H9 (cell line): Measurements from ENCODE around the gene ZRANB3. TPM values are rescaled to one million over a fixed set of nuclear protein-coding genes. Genes with fewer than 3 reads are reported as not detected.

Experiments used
- DNase-seq: peaks from one replicate; pipeline ENCODE4 v3.0.0-alpha.2; 2017
- H2AFZ ChIP-seq: one replicate; pipeline ENCODE4 v1.6.1; 2013; ENCODE audit warnings: mild to moderate bottlenecking, low read length, control low read depth, moderate library complexity
- H2AK5ac ChIP-seq: 2 replicates; pipeline ENCODE4 v1.6.1; 2013; ENCODE audit warnings: low read length, control low read depth, mixed read lengths; ENCODE audit not compliant: insufficient read length
- H2BK120ac ChIP-seq: one replicate; pipeline ENCODE4 v1.6.1; 2013; ENCODE audit warnings: low read depth, mild to moderate bottlenecking, low read length, control low read depth, inconsistent platforms; ENCODE audit not compliant: poor library complexity, severe bottlenecking
- H2BK12ac ChIP-seq: 2 replicates; pipeline ENCODE4 v1.6.1; 2013; ENCODE audit warnings: low read length, control low read depth, mixed read lengths, low read depth; ENCODE audit not compliant: insufficient read length
- H2BK15ac ChIP-seq: 2 replicates; pipeline ENCODE4 v1.6.1; 2013; ENCODE audit warnings: low read depth, low read length, control low read depth
- H2BK20ac ChIP-seq: one replicate; pipeline ENCODE4 v1.6.1; 2013; ENCODE audit warnings: low read depth, mild to moderate bottlenecking, low read length, control low read depth, inconsistent platforms; ENCODE audit not compliant: poor library complexity, severe bottlenecking
- H2BK5ac ChIP-seq: 2 replicates; pipeline ENCODE4 v1.6.1; 2013; ENCODE audit warnings: low read length, control low read depth, mixed read lengths; ENCODE audit not compliant: insufficient read length
- H3K14ac ChIP-seq: 2 replicates; pipeline ENCODE4 v1.6.1; 2013; ENCODE audit warnings: low read length, control low read depth; ENCODE audit not compliant: insufficient read depth
- H3K18ac ChIP-seq: 2 replicates; pipeline ENCODE4 v1.6.1; 2013; ENCODE audit warnings: low read depth, mild to moderate bottlenecking, mixed read lengths, low read length, control low read depth; ENCODE audit not compliant: insufficient read length
- H3K23ac ChIP-seq: 2 replicates; pipeline ENCODE4 v1.6.1; 2013; ENCODE audit warnings: low read length, control low read depth, mixed read lengths, low read depth; ENCODE audit not compliant: insufficient read length
- H3K23me2 ChIP-seq: 2 replicates; pipeline ENCODE4 v1.6.1; 2013; ENCODE audit warnings: low read depth, mild to moderate bottlenecking, mixed read lengths, low read length, control low read depth; ENCODE audit not compliant: insufficient read length, poor library complexity, severe bottlenecking
- H3K27ac ChIP-seq: 2 replicates; pipeline ENCODE4 v1.5.1; 2013; ENCODE audit warnings: low read length, control low read depth, mixed read lengths, low read depth; ENCODE audit not compliant: insufficient read length
- H3K27me3 ChIP-seq: 2 replicates; pipeline ENCODE4 v1.6.1; 2013; ENCODE audit warnings: low read length, control low read depth, inconsistent platforms; ENCODE audit not compliant: insufficient read depth
- H3K4ac ChIP-seq: 2 replicates; pipeline ENCODE4 v1.6.1; 2013; ENCODE audit warnings: low read depth, mild to moderate bottlenecking, control low read depth, inconsistent platforms, low read length, moderate library complexity
- H3K4me1 ChIP-seq: 2 replicates; pipeline ENCODE4 v1.6.1; 2013; ENCODE audit warnings: low read length, control low read depth, inconsistent platforms; ENCODE audit not compliant: insufficient read depth
- H3K4me2 ChIP-seq: 2 replicates; pipeline ENCODE4 v1.6.1; 2013; ENCODE audit warnings: low read length, control low read depth, mixed read lengths; ENCODE audit not compliant: insufficient read length, insufficient read depth
- H3K56ac ChIP-seq: 2 replicates; pipeline ENCODE4 v1.6.1; 2013; ENCODE audit warnings: low read depth, mild to moderate bottlenecking, mixed read lengths, low read length, control low read depth; ENCODE audit not compliant: insufficient read length
- H3K79me1 ChIP-seq: 2 replicates; pipeline ENCODE4 v1.6.1; 2013; ENCODE audit warnings: low read depth, mild to moderate bottlenecking, moderate library complexity, low read length, control low read depth, inconsistent platforms; ENCODE audit not compliant: insufficient read depth, poor library complexity, severe bottlenecking
- H3K79me2 ChIP-seq: 2 replicates; pipeline ENCODE4 v1.6.1; 2013; ENCODE audit warnings: low read length, control low read depth, inconsistent platforms; ENCODE audit not compliant: insufficient read depth
- H3K9ac ChIP-seq: 2 replicates; pipeline ENCODE4 v1.6.1; 2013; ENCODE audit warnings: low read length, control low read depth, mixed read lengths; ENCODE audit not compliant: insufficient read length; ENCODE audit errors: extremely low read depth
- H3K9me3 ChIP-seq: one replicate; pipeline ENCODE4 v1.6.1; 2013; ENCODE audit warnings: low read depth, low read length, inconsistent platforms; ENCODE audit not compliant: control insufficient read depth
- H3T11ph ChIP-seq: one replicate; pipeline ENCODE4 v1.6.1; 2013; ENCODE audit warnings: mild to moderate bottlenecking, low read length, control low read depth, inconsistent platforms
- H4K20me1 ChIP-seq: one replicate; pipeline ENCODE4 v1.6.1; 2013; ENCODE audit not compliant: control insufficient read depth, insufficient read length, insufficient read depth
- H4K5ac ChIP-seq: 2 replicates; pipeline ENCODE4 v1.6.1; 2013; ENCODE audit warnings: low read depth, mild to moderate bottlenecking, mixed read lengths, low read length, control low read depth; ENCODE audit not compliant: insufficient read length
- H4K8ac ChIP-seq: replicated peaks from 2 replicates; pipeline ENCODE4 v1.6.1; 2013; ENCODE audit warnings: low read length, control low read depth, mixed read lengths, low read depth; ENCODE audit not compliant: insufficient read length
- H4K91ac ChIP-seq: 2 replicates; pipeline ENCODE4 v1.6.1; 2013; ENCODE audit warnings: low read depth, mild to moderate bottlenecking, moderate library complexity, mixed read lengths, low read length, control low read depth; ENCODE audit not compliant: insufficient read length
- H3K27ac Mint-ChIP-seq, 3 experiments: 2 replicates in 2 of 3; 3 replicates in 1 of 3; pipeline ENCODE4 v1.8.0; 2020 to 2021; ENCODE audit warnings: mixed read lengths in 3 of 3, mild to moderate bottlenecking in 1 of 3, moderate library complexity in 1 of 3
- H3K27me3 Mint-ChIP-seq: 2 replicates; pipeline ENCODE4 v1.8.0; 2021; ENCODE audit warnings: low read depth, mild to moderate bottlenecking, moderate library complexity, mixed read lengths
- H3K36me3 Mint-ChIP-seq, 3 experiments: 2 replicates in 2 of 3; 3 replicates in 1 of 3; pipeline ENCODE4 v1.8.0; 2020 to 2021; ENCODE audit warnings: low read depth in 3 of 3, mixed read lengths in 3 of 3; ENCODE audit not compliant: insufficient read depth in 1 of 3
- H3K4me1 Mint-ChIP-seq, 2 experiments: 2 replicates each; pipeline ENCODE4 v1.8.0; 2020; ENCODE audit warnings: mixed read lengths in 2 of 2
- H3K4me3 Mint-ChIP-seq, 2 experiments: 2 replicates in 1 of 2; 3 replicates in 1 of 2; pipeline ENCODE4 v1.8.0; 2020 to 2021; ENCODE audit warnings: mild to moderate bottlenecking in 2 of 2, mixed read lengths in 2 of 2, moderate library complexity in 1 of 2
- H3K9me3 Mint-ChIP-seq, 2 experiments: 2 replicates in 1 of 2; 3 replicates in 1 of 2; pipeline ENCODE4 v1.8.0; 2020; ENCODE audit warnings: mild to moderate bottlenecking in 2 of 2, mixed read lengths in 2 of 2, moderate library complexity in 1 of 2
- CTCF ChIP-seq: fragments of 200-600 bp; sonication (generic); conservative IDR thresholded peaks from 3 replicates; pipeline ENCODE4 v1.8.0; 2021; ENCODE audit warnings: antibody characterized with exemption, mild to moderate bottlenecking
- WGBS: extraction: QIAGEN DNeasy Blood & Tissue Kit; methylation state at CpG from one replicate; pipeline ENCODE4 v1.1.7; 2013; ENCODE audit warnings: missing lambda C conversion rate, low lambda C conversion rate, mixed read lengths; ENCODE audit not compliant: insufficient read length; ENCODE audit errors: extremely low coverage; 5-methylcytosine and 5-hydroxymethylcytosine counted together
- total RNA-seq: library from RNA; stranded (reverse); gene quantifications from 2 replicates; pipeline ENCODE4 v1.2.1, GENCODE V29; 2021

The ZRANB3 gene
- total RNA-seq, 1 experiment from 2014 or later = 16.7 TPM

- Mint-ChIP-seq H3K27ac (no peak overlapping the region), H3K9me3 (peaks cover 17 to 29% of the 10 kb centered on the region in 2 experiments), H3K27me3 (no peaks in the 10 kb centered on the region), H3K36me3 (peaks cover 3 to 13% (median 5%) of the 10 kb centered on the region in 3 experiments; a peak in 6 of 7 replicates), H3K4me1 (no peaks in the 10 kb centered on the region), H3K4me3 (no peak overlapping the region)
- Histone ChIP-seq H3K14ac (no peak overlapping the region), H2AK5ac (no peak overlapping the region), H3K79me2 (no peaks in the 10 kb centered on the region), H3K9ac (no peak overlapping the region), H3K4me2 (no peak overlapping the region), H2BK12ac (no peak overlapping the region), H3K18ac (no peak overlapping the region), H4K5ac (no peak overlapping the region), H2AFZ (no peak overlapping the region), H3K23ac (no peak overlapping the region), H3K4me1 (no peaks in the 10 kb centered on the region), H4K91ac (no peak overlapping the region), H3K27me3 (no peaks in the 10 kb centered on the region), H2BK15ac (no peak overlapping the region), H4K20me1 (no peaks in the 10 kb centered on the region), H3K27ac (no peak overlapping the region), H3K56ac (no peak overlapping the region), H2BK5ac (no peak overlapping the region), H3K23me2 (no peaks in the 10 kb centered on the region), H2BK120ac (no peak overlapping the region), H4K8ac (no peak overlapping the region), H3K4ac (no peak overlapping the region), H2BK20ac (no peak overlapping the region), H3K9me3 (no peaks in the 10 kb centered on the region), H3T11ph (no peak overlapping the region), H3K79me1 (no peaks in the 10 kb centered on the region)
- no CpG with 5 or more reads among the region's 1 CpG for WGBS
- DNase-seq = no peak
- no peak for TF ChIP-seq CTCF
These were observed 341.9 kb downstream of the ZRANB3 start for GRCh38 chr2:135189148-135189547.
